ENCODE measurements around the gene ZDHHC14.

- TF ChIP-seq CTCF (IDR thresholded peaks at IDR 0.05) (no peak), POLR2A (IDR thresholded peaks at IDR 0.05) (no peak)
Observed at GRCh38 chr6:157397660-157398059, 16.7 kb downstream of the ZDHHC14 start.

Measured in Peyer's patch (tissue), 4 donors.